ENCODE results near the gene KIAA0319L. TPM values are rescaled to one million over a fixed set of nuclear protein-coding genes. Genes with fewer than 3 reads are reported as not detected.

KIAA0319L gene
- polyA plus RNA-seq, 1 donor (not counting 4 experiments of a cell fraction or from before 2014, with no cell fraction given), result 23.8 TPM

DNA sequence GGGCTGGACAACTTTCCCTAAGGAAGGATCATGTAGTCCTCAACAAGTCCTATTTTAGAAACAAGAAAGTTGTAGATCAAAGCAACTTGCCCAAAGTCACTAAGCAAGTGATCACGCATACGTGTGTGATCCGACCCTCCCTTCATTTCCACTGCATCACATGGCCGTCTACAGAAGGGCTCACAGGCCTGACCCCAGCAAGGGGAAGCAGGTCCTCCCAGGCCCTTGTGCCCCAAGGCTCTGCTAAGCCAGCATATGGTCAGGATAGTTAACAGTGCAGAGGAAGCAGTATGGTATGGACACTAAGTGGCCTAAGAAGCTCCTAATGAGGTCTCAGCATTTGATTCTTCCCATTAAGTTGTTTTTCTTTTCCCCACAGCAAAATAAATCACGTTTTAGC lies 40.7 kb upstream of the KIAA0319L start:
- Histone ChIP-seq H3K9ac (ENCODE audit: control insufficient read depth, extremely low read depth, insufficient read depth, low read length) (no peak overlapping the region), H3K4me2 (ENCODE audit: control insufficient read depth, extremely low read depth, insufficient read depth, low read depth, low read length) (no peak overlapping the region), H4K20me1 (ENCODE audit: control insufficient read depth, extremely low read depth, insufficient read depth, low read length) (no peaks in the 10 kb centered on the region), H3K4me1 (ENCODE audit: control insufficient read depth, extremely low read depth, insufficient read depth, low read length) (no peaks in the 10 kb centered on the region), H3K27me3 (ENCODE audit: control insufficient read depth, extremely low read depth, insufficient read depth, low read length) (no peaks in the 10 kb centered on the region), H2AFZ (ENCODE audit: control insufficient read depth, low read length) (no peak overlapping the region), H3K27ac (ENCODE audit: control insufficient read depth, insufficient read depth, low read length) (no peak overlapping the region), H3K36me3 (ENCODE audit: control insufficient read depth in 2 of 2, extremely low read depth in 1 of 2, insufficient read depth in 2 of 2, low read length in 2 of 2) (peaks cover 3 to 13% of the 10 kb centered on the region in 2 experiments), H3K79me2 (ENCODE audit: control insufficient read depth, insufficient read depth, low read length) (no peaks in the 10 kb centered on the region), H3K9me1 (ENCODE audit: control insufficient read depth, extremely low read depth, insufficient read depth, low read length) (no peaks in the 10 kb centered on the region), H3K9me3 (ENCODE audit: control insufficient read depth, low read depth, low read length) (no peaks in the 10 kb centered on the region), H3K4me3 (ENCODE audit: control insufficient read depth in 2 of 3, extremely low read depth in 1 of 3, insufficient read depth in 2 of 3, low read depth in 1 of 3, low read length in 3 of 3) (no peak overlapping the region)
- dilution Hi-C loops (cut with MboI; ENCODE audit: extremely low pct_ligation_motif_present, low sequenced_read_pairs), result no loop called here
- no peak for TF ChIP-seq EZH2 (IDR thresholded peaks at IDR 0.05; ENCODE audit: low read length)
- TF ChIP-seq, protein P1, sequence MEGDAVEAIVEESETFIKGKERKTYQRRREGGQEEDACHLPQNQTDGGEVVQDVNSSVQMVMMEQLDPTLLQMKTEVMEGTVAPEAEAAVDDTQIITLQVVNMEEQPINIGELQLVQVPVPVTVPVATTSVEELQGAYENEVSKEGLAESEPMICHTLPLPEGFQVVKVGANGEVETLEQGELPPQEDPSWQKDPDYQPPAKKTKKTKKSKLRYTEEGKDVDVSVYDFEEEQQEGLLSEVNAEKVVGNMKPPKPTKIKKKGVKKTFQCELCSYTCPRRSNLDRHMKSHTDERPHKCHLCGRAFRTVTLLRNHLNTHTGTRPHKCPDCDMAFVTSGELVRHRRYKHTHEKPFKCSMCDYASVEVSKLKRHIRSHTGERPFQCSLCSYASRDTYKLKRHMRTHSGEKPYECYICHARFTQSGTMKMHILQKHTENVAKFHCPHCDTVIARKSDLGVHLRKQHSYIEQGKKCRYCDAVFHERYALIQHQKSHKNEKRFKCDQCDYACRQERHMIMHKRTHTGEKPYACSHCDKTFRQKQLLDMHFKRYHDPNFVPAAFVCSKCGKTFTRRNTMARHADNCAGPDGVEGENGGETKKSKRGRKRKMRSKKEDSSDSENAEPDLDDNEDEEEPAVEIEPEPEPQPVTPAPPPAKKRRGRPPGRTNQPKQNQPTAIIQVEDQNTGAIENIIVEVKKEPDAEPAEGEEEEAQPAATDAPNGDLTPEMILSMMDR (optimal IDR thresholded peaks at IDR 0.05 in 1 of 3, IDR thresholded peaks at IDR 0.05 in 1 of 3, conservative IDR thresholded peaks at IDR 0.05 in 1 of 3; ENCODE audit: extremely low read depth in 1 of 3, insufficient read depth in 2 of 3, low read length in 3 of 3), result no peak
- DNase-seq (ENCODE audit: low read depth, low spot score) (no peak), FAIRE-seq (no peak)

DNA sequence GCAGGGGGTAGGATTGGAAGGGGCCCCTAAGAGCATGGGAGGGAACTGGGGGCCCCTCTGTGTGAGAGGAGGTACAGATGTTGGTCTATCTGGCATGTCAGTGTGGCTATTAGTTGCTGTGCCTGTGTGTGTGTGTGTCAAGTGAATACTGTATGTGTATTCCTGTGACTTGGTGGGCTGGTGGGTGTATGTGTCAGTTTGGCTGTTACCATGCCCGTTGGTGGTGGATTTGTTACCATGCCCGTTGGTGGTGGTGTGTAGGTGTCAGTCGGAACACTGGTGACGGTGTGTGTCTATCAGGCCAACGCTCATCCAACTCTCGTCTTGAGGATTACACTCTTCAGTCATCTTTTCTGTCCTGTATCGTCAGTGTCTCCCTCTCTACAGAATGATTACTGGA lies 38.5 kb upstream of the KIAA0319L start:
- Histone ChIP-seq H4K20me1 (ENCODE audit: control insufficient read depth, extremely low read depth, insufficient read depth, low read length) (no peaks in the 10 kb centered on the region), H2AFZ (ENCODE audit: control insufficient read depth, low read length) (no peak overlapping the region), H3K9ac (ENCODE audit: control insufficient read depth, extremely low read depth, insufficient read depth, low read length) (no peak overlapping the region), H3K36me3 (ENCODE audit: control insufficient read depth in 2 of 2, extremely low read depth in 1 of 2, insufficient read depth in 2 of 2, low read length in 2 of 2) (peaks cover 3 to 11% of the 10 kb centered on the region in 2 experiments), H3K4me1 (ENCODE audit: control insufficient read depth, extremely low read depth, insufficient read depth, low read length) (no peaks in the 10 kb centered on the region), H3K4me3 (ENCODE audit: control insufficient read depth in 2 of 3, extremely low read depth in 1 of 3, insufficient read depth in 2 of 3, low read depth in 1 of 3, low read length in 3 of 3) (no peak overlapping the region), H3K9me3 (ENCODE audit: control insufficient read depth, low read depth, low read length) (no peaks in the 10 kb centered on the region), H3K27ac (ENCODE audit: control insufficient read depth, insufficient read depth, low read length) (no peak overlapping the region), H3K4me2 (ENCODE audit: control insufficient read depth, extremely low read depth, insufficient read depth, low read depth, low read length) (no peak overlapping the region), H3K9me1 (ENCODE audit: control insufficient read depth, extremely low read depth, insufficient read depth, low read length) (no peaks in the 10 kb centered on the region), H3K27me3 (ENCODE audit: control insufficient read depth, extremely low read depth, insufficient read depth, low read length) (no peaks in the 10 kb centered on the region), H3K79me2 (ENCODE audit: control insufficient read depth, insufficient read depth, low read length) (no peaks in the 10 kb centered on the region)
- dilution Hi-C loops (cut with MboI; ENCODE audit: extremely low pct_ligation_motif_present, low sequenced_read_pairs), result no loop called here
- no peak for TF ChIP-seq EZH2 (IDR thresholded peaks at IDR 0.05; ENCODE audit: low read length)
- TF ChIP-seq, protein P1 (optimal IDR thresholded peaks at IDR 0.05 in 1 of 3, IDR thresholded peaks at IDR 0.05 in 1 of 3, conservative IDR thresholded peaks at IDR 0.05 in 1 of 3; ENCODE audit: extremely low read depth in 1 of 3, insufficient read depth in 2 of 3, low read length in 3 of 3), result no peak
- DNase-seq (ENCODE audit: low read depth, low spot score), result no peak
- FAIRE-seq, result no peak

Data from keratinocyte (primary cell).